Muscle layer of duodenum (tissue), 2 donors: ENCODE results near the gene AFAP1.

Source experiments
- H3K27ac ChIP-seq: one replicate; pipeline ENCODE4 v1.7.0; 2013; ENCODE audit warnings: mild to moderate bottlenecking, low read length
- H3K27me3 ChIP-seq: one replicate; pipeline ENCODE4 v1.7.0; 2013; ENCODE audit warnings: low read depth, mild to moderate bottlenecking, control low read depth, low read length
- H3K36me3 ChIP-seq, 2 donors: one replicate each; pipeline ENCODE4 v1.7.0; 2013; ENCODE audit warnings: low read length in 2 of 2, control low read depth in 1 of 2, mild to moderate bottlenecking in 1 of 2; ENCODE audit not compliant: insufficient read depth in 2 of 2, control insufficient read depth in 1 of 2
- H3K4me1 ChIP-seq, 2 donors: one replicate each; pipeline ENCODE4 v1.7.0; 2013; ENCODE audit warnings: low read length in 2 of 2, mild to moderate bottlenecking in 2 of 2, control low read depth in 1 of 2, moderate library complexity in 1 of 2; ENCODE audit not compliant: insufficient read depth in 2 of 2, control insufficient read depth in 1 of 2
- H3K4me3 ChIP-seq, 2 donors: one replicate each; pipeline ENCODE4 v1.7.0; 2013; ENCODE audit warnings: low read length in 2 of 2, low read depth in 1 of 2, mild to moderate bottlenecking in 1 of 2
- H3K9me3 ChIP-seq, 2 donors: one replicate each; pipeline ENCODE4 v1.7.0; 2013; ENCODE audit warnings: low read length in 2 of 2, control low read depth in 1 of 2, mild to moderate bottlenecking in 1 of 2; ENCODE audit not compliant: control insufficient read depth in 1 of 2
- donor health status: healthy.

Gene AFAP1

DNA sequence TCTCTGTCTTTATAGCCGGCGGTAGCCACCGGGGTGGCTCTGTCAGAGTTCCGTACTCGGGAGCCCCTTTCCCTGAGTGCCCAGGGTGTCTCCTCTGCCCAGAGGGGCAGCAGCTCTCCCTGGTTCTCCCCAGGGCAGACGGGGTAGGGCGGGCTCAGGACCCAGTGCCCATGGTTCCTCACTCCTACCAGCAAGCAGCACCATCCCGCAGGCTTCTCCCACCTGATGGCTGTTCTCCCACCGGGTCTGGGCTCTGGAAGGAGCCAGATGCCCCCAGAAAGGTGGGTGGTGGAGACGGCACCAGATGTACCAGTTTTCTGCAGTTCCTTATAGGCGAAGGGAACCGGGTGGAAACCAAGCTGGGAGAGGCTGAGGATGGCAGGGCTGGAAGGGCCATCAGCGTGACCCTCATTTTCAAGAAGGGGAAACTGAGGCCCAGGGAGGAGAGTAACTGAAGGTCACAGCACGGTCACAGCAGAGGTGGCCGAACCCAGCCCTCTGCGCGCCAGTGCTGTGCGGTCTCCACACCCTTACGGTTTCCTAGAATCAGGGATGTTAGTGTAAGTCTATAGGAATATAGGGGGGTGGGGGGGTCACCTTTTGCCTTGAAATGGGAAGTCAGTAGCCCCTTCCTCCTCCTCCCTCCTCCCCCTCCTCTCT is 198.7 kb downstream of the AFAP1 start:
- no peaks in the 10 kb centered on the region for H3K27me3 ChIP-seq
- no peak overlapping the region for H3K27ac ChIP-seq
- no peaks in the 10 kb centered on the region for H3K36me3 ChIP-seq
- H3K4me3 ChIP-seq, result no peak overlapping the region
- H3K4me1 ChIP-seq, result peaks cover 0 to 3% of the 10 kb centered on the region in 2 donors
- peaks cover 0 to 6% of the 10 kb centered on the region in 2 donors for H3K9me3 ChIP-seq

DNA sequence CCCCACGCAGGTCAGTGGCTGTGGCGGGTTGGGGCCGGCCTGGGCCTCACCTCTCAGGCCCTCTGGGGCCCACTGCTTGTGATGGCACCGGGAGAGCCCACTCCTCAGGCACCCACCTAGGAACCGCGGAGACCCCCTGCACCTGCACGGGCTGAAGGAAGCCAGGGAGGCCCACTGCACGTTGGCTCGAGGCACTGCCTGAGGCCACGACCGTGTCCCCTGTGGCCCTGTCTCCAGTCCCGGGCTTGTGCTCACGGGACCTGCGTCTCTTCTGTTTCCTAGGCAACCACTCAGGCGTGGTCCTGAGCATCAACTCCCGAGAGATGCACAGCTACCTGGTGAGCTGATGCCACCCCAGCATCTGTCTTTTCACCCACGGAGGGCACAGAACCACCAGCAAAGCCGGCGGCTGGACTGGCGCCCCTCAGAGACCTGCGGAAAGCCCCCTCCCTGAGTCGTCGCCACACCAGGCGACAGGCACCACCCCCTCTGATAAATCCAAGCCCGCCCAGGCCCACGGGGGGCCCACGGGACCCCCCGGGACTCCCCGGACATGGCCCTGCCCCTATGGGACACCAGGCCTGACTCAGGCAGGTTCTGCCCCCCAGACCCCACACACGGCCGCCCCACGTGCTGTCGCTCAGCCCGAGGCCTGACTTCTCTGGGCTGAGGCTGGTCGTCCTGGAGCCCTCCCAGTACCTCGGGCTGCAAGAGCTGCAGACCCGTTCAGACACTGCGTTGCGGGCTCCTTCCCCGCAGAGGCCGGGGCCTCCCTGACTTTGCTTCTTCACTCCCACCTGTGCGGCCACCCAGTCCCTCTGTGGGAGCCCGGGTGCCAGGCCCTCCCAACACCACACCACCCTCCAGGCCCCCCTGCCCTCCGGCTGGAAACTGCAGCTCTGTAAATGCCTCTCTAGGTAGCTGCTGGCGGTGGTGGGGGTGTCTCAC is 199.5 kb downstream of the AFAP1 start:
- Histone ChIP-seq H3K27me3 (no peaks in the 10 kb centered on the region), H3K36me3 (no peaks in the 10 kb centered on the region), H3K4me3 (no peak overlapping the region), H3K27ac (no peak overlapping the region), H3K9me3 (peaks cover 0 to 6% of the 10 kb centered on the region in 2 donors), H3K4me1 (peaks cover 0 to 3% of the 10 kb centered on the region in 2 donors)

DNA sequence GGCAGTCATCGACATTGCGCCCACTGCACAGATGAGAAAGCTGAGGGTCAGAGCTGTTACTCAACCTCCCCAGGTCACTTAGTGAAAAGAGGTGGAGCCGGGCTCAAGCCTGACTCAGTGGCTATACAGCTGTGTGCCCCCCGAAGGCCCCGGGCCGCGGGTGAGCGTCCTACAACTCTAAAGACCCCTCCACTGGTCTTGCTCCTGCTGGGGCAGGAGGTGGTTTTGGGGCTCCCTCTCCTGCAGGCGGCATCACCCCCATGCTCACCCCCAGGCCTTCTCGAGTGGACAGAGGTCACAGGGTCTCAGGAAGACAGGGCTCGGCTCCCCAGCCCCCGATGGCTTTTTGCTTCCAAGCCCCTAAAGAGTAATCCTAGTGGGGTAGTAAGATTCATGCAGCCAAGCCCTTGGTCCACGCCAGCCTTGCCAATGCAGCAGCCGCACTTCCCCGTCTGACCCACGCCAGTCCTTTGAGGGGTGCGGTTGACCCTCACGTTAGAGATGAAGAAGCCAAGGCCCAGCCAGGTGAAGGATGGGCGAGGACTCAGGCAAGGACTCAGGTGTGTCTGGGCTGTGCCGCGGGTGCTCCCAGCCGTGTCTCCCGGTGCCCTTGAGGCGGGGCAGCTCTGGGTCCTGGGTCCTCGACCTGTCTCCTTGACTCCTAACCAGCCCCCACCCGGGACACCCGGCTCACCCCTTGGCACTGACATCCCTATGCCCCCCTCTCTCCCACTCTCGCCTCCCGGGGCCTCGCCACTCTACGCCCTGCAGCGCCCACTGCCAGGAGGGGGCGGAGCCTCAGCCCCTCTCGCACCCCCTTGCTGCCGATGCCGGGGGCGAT is 200.4 kb downstream of the AFAP1 start:
- Histone ChIP-seq H3K27ac (no peak overlapping the region), H3K4me1 (peaks cover 0 to 3% of the 10 kb centered on the region in 2 donors), H3K27me3 (no peaks in the 10 kb centered on the region), H3K9me3 (peaks cover 0 to 6% of the 10 kb centered on the region in 2 donors), H3K36me3 (no peaks in the 10 kb centered on the region), H3K4me3 (no peak overlapping the region)

DNA sequence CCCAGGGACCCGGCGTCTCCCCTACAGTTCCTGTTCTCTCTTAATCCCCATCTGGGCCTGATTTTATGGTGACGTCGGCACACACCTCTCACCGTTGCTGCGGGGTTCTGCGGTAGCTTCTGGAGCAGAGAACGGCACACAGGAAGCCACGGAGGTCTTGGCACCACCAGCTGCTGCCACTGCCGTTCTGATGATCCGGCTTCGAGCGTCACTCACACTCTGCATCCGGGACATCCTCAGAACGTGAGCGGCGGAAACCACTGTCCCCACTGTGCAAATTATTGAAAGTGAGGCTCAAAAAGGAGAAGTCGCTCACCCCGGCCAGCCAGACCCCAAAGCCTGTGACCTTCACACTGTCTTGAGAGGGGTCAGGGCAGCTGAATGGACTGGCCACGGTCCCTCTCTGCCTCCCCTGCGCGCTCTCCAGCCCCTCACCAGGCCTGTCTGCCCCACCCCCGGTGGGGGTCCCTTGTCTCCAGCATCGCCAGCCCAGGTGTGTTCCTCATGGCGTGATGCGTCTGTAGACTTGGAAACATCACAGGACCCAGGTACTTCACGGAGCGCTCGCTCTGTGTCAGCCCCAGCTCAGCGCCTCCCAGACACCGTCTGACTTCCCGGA is 201.1 kb downstream of the AFAP1 start:
- Histone ChIP-seq H3K4me3 (no peak overlapping the region), H3K27me3 (no peaks in the 10 kb centered on the region), H3K27ac (no peak overlapping the region), H3K4me1 (peaks cover 0 to 3% of the 10 kb centered on the region in 2 donors), H3K36me3 (no peaks in the 10 kb centered on the region), H3K9me3 (peaks cover 0 to 6% of the 10 kb centered on the region in 2 donors)

DNA sequence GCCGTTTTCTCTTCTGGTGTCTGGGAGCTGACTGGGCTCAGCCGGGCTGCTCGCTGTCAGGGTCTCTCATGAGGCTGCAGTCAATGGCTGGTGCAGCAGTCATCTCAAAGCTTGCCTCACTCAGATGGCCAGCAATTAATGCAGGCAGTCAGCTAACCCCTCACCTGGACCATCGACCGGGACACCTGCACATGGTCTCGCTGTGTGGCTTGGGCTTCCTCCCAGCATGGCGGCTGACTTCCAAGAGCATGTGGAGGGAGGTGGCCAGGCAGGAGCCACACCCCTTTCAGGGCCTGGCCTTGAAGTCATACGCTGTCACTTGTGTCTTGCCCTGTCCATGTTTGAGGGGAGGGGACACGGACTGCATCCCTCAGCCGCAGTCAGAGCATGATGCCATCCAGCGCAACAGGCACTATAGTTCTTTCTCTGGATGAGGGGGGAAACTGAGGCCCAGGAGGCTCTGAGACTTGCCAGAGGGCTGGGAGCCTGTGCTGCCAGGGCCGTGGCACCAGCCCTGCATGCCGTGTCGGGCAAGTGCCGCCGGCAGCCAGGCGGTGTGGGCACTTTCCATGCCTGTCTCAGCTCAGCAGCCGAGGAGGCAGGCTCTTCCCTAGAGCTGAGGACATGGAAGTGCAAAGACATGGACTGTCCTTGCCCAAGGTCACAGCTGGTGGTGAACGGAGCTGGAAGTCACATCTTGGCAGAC is 201.8 kb downstream of the AFAP1 start:
- Histone ChIP-seq H3K4me3 (no peak overlapping the region), H3K4me1 (no peaks in the 10 kb centered on the region), H3K9me3 (peaks cover 0 to 6% of the 10 kb centered on the region in 2 donors), H3K27ac (no peak overlapping the region), H3K27me3 (no peaks in the 10 kb centered on the region), H3K36me3 (no peaks in the 10 kb centered on the region)

DNA sequence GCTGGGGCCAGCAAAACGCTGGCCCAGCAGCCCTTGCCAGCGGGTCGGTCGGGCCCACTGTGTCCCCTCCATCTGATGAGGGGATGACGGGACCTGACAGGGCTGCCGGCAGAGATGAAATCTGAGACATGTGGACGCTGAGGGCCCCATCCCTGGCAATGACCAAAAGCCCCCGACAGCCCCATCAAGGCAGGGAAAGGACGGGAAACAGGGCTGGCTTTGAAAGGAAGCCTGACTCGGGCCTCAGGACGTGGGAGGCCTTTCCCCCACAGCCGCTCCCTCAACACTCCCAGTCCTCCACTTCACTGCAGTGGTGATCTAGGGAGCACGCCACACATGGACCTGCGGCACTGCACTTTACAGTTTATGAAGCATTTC is 202.4 kb downstream of the AFAP1 start:
- H3K9me3 ChIP-seq, result peaks cover 0 to 6% of the 10 kb centered on the region in 2 donors

DNA sequence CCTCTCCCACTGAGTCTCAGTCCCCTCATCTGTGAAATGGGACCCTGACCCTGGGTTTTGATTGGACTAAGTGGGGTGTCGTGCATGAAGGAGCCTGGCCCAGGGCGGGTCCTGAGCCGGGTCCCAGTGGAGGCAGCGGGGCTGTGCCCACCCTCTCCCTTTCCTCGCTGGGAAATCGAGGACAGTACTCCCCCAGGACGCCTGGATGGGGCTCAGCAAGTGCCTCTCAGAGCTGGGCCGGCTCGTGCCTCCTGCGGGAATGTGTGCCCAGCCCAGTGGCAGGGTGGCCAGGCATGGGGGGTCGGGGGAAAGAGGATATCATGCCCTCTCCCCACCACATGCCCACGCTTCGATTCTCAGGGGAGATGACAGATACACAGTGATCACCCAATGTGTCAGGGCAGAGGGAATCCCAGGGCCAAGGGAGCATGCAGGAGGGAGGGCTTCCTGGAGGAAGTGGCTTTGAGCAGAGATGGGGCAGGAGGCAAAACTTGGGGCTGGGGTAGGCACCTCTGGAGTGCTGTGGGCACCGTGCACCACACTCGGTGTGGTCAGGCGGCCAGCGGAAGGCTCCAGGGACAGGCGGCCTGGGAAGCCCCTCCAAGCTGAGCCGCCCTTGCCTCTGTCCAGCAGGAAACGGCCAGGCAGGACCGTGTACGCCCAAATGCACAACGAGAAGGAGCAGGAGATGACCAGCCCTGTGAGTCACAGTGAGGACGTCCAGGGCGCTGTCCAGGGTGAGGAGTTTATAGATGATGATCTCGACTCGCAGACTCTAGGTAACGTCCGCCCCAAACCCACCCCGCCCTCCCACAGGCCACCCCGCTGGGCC is 203.0 kb downstream of the AFAP1 start:
- Histone ChIP-seq H3K27ac (no peak overlapping the region), H3K4me1 (no peaks in the 10 kb centered on the region), H3K9me3 (peaks cover 0 to 6% of the 10 kb centered on the region in 2 donors), H3K36me3 (no peaks in the 10 kb centered on the region), H3K27me3 (no peaks in the 10 kb centered on the region), H3K4me3 (no peak overlapping the region)

More for the DNA sequence above, 202.4 kb downstream of the AFAP1 start:
- no peak overlapping the region for H3K4me3 ChIP-seq
- H3K4me1 ChIP-seq, result no peaks in the 10 kb centered on the region
- no peaks in the 10 kb centered on the region for H3K36me3 ChIP-seq
- no peaks in the 10 kb centered on the region for H3K27me3 ChIP-seq
- no peak overlapping the region for H3K27ac ChIP-seq

DNA sequence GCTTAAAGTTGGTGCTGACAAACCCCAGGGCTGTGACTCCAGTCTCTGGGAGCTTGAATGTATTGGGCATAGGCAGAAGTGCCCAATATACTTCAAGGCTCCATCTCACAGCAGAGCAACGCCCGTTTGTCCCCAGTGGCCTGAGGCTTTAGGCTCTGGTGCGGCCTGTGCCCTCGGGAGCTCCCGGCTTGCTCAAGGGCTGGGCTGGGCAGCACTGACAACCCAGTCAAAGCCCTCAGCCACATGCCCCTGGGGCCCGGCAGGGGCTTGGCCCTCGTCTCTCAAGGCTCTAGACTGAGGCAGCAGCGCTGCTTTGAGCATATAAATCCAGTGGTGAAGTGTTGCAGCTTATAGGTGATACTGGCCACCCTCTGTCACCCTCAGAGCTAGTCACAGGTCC is 203.7 kb downstream of the AFAP1 start:
- H3K9me3 ChIP-seq, result peaks cover 0 to 6% of the 10 kb centered on the region in 2 donors
- H3K4me3 ChIP-seq, result no peak overlapping the region
- no peaks in the 10 kb centered on the region for H3K36me3 ChIP-seq
- H3K27ac ChIP-seq, result no peak overlapping the region
- no peaks in the 10 kb centered on the region for H3K27me3 ChIP-seq
- no peaks in the 10 kb centered on the region for H3K4me1 ChIP-seq

DNA sequence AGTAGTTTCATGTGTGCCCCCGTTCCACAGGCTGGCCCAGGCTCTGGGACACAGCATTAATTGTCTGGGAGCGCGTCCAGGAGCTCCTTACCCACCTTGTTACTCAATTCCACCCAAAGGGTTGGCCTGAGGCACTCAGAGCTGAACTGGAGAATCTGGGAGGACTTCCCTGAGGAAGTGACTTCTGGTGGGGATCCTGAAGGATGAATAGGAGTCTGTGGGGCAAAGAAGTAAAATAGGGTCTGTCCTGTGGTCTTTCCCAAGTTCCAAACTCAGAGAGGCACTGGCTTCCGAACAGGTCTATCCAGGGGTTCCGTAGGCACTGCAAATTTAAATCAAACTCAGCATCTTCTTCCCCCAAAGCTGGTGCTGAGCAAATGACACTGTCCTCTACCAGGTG is 204.3 kb downstream of the AFAP1 start:
- Histone ChIP-seq H3K9me3 (peaks cover 0 to 6% of the 10 kb centered on the region in 2 donors), H3K4me3 (no peak overlapping the region), H3K27me3 (no peaks in the 10 kb centered on the region), H3K36me3 (no peaks in the 10 kb centered on the region), H3K27ac (no peak overlapping the region), H3K4me1 (no peaks in the 10 kb centered on the region)
